ENCODE measurements around the gene P2RY2. TPM values are rescaled to one million over a fixed set of nuclear protein-coding genes. Genes with fewer than 3 reads are reported as not detected.

P2RY2 gene
- total RNA-seq, 1 donor from 2014 or later = 18.3 TPM

DNA sequence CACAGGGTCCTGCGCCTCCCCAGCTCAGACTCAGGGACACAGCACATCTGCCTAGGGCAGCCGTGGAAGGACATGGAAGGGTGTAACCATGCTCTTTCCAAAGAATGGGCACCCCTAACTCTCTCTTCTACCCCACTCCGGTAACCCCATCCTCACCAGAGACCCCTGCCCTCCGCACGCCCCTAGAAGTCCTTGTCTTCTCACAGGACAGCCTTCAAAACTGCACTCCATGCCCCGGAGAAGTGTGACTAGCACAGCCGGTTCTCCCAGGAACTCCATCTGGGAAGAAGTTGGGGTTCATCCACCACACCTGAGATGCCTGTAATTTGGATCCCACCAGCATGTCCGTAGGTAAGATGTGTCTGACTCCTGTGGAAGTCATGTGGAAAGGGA is 25.0 kb downstream of the P2RY2 start:
- H3K27me3 ChIP-seq = no peaks in the 10 kb centered on the region
- H3K4me3 ChIP-seq = no peak overlapping the region
- H3K27ac ChIP-seq = no peak overlapping the region
- TF ChIP-seq, protein P1, sequence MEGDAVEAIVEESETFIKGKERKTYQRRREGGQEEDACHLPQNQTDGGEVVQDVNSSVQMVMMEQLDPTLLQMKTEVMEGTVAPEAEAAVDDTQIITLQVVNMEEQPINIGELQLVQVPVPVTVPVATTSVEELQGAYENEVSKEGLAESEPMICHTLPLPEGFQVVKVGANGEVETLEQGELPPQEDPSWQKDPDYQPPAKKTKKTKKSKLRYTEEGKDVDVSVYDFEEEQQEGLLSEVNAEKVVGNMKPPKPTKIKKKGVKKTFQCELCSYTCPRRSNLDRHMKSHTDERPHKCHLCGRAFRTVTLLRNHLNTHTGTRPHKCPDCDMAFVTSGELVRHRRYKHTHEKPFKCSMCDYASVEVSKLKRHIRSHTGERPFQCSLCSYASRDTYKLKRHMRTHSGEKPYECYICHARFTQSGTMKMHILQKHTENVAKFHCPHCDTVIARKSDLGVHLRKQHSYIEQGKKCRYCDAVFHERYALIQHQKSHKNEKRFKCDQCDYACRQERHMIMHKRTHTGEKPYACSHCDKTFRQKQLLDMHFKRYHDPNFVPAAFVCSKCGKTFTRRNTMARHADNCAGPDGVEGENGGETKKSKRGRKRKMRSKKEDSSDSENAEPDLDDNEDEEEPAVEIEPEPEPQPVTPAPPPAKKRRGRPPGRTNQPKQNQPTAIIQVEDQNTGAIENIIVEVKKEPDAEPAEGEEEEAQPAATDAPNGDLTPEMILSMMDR (IDR thresholded peaks at IDR 0.05) = no peak
- H3K4me1 ChIP-seq = peaks cover 5 to 14% of the 10 kb centered on the region in 2 donors
- intact Hi-C loops (cut with DNase I) = loop anchor here (2.0 kb wide), 1 partner anchor 24 kb away; the partner anchor contains the start of gene P2RY2
- no peak for DNase-seq (ENCODE audit: low spot score in 2 of 2)
- H3K36me3 ChIP-seq = no peaks in the 10 kb centered on the region
- no peaks in the 10 kb centered on the region for H3K9me3 ChIP-seq

DNA sequence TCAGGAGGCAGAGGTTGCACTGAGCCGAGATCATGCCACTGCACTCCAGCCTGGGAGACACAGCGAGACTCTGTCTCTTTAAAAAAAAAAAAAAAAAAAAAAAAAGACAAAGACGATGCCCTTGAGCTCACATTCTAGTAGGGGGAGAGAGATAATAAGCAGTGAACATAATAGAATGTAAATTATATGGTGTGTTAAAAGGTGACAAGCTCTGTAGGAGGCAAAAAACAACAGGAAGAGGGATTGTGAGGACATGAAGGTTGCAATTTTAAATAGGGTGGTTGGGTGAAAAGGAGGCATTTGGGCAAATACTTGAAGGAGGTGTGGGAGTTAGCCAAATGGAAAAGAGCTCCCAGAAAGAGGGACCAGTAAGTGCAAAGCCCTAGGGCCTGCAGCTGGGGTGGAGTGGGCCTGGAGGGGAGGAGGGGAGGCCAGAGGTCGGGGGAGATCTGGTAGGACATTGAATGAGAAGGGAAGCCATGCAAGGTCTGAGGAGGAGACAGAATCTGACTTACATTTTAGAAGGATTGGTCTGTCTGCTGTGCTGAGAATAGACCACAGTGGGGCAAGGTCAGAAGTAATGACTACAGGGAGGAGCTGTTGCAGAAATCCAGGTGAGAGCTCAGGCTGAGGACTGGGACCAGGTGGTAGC is 26.6 kb downstream of the P2RY2 start:
- Histone ChIP-seq H3K9me3 (no peaks in the 10 kb centered on the region), H3K36me3 (no peaks in the 10 kb centered on the region), H3K4me1 (peaks cover 5 to 10% of the 10 kb centered on the region in 2 donors), H3K27me3 (no peaks in the 10 kb centered on the region), H3K27ac (no peak overlapping the region), H3K4me3 (no peak overlapping the region)
- intact Hi-C loops (cut with DNase I) = no loop called here
- no peak for DNase-seq (ENCODE audit: low spot score in 2 of 2)
- TF ChIP-seq, protein P1 (IDR thresholded peaks at IDR 0.05) = no peak

DNA sequence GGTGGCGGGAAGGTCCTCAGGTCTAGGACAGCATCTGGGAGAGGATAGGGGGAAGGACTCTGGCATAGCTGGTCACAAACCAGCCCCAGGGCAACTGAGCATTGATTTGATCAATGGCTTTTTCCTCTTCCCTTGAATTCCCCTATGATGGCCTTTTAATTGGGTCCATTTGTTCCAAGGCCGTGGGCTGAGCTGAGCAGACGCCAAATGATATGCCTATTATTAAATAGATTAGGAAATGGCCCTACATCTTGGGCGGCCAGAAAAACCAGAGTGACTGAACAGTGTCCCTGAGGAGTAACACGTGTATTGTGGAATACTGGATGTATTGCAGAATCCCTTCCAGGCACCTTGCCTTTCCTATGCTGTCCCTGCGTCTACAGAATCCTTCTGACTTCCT is 27.4 kb downstream of the P2RY2 start:
- H3K27me3 ChIP-seq = no peaks in the 10 kb centered on the region
- no peaks in the 10 kb centered on the region for H3K36me3 ChIP-seq
- no peaks in the 10 kb centered on the region for H3K9me3 ChIP-seq
- no peak overlapping the region for H3K4me3 ChIP-seq
- no peak overlapping the region for H3K27ac ChIP-seq
- peaks cover 2 to 6% of the 10 kb centered on the region in 2 donors for H3K4me1 ChIP-seq
- intact Hi-C loops (cut with DNase I) = no loop called here
- TF ChIP-seq, protein P1 (IDR thresholded peaks at IDR 0.05) = no peak
- DNase-seq (ENCODE audit: low spot score in 2 of 2) = no peak

DNA sequence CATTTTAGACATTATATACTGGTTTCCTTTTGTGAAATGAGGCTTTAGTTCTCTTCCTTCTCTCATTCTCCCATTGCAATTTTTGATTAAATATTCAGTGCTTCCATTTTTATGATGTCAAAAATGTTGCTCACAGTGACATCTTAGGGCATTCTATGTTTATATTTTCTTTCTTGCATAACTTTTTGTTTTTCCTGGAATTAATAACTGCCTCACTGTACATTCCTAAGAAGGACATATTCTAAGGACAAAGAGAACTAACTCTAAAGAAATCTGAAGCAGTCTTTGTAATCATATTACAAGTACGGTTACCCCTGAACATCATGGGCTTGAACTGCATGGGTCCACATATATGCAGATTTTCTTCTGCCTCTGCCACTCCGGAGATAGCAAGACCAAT is 28.2 kb downstream of the P2RY2 start:
- Histone ChIP-seq H3K4me3 (no peak overlapping the region), H3K36me3 (no peaks in the 10 kb centered on the region), H3K27ac (no peak overlapping the region), H3K9me3 (no peaks in the 10 kb centered on the region), H3K4me1 (peaks cover 0 to 2% of the 10 kb centered on the region in 2 donors), H3K27me3 (no peaks in the 10 kb centered on the region)
- DNase-seq (ENCODE audit: low spot score in 2 of 2) = no peak
- intact Hi-C loops (cut with DNase I) = no loop called here
- TF ChIP-seq, protein P1 (IDR thresholded peaks at IDR 0.05) = no peak

DNA sequence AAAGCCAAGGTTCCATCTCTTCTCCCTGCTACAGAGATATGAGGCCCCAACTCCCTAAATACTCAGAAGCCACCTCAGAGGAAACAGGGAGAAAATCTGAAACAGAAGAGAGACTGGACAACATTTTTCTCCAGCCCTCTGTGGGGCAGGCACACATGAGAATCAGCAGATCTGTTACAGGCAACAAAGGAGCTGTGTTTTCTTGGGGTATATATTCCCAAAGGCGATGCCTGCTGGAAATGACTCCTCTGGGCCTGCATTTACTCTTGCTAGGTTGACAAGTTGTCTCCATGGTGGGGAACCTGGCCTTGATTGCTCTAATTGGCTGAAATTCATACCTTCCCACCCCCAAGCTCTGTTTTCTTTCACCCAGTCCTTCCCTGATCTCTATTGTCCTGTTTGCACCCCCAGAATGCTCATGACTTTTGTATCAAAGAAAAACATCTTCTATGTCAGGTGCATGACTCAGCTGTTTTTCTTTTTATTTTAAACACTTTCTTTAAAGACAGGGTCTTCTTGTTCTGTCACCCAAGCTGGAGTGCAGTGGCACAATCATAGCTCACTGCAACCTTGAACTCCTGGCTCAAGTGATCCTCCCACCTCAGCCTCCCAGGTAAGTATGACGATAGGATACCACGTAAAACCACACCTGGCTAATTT is 30.6 kb downstream of the P2RY2 start:
- no peak overlapping the region for H3K4me3 ChIP-seq
- TF ChIP-seq, protein P1 (IDR thresholded peaks at IDR 0.05) = no peak
- intact Hi-C loops (cut with DNase I) = no loop called here
- H3K36me3 ChIP-seq = no peaks in the 10 kb centered on the region
- H3K27me3 ChIP-seq = no peaks in the 10 kb centered on the region
- H3K27ac ChIP-seq = no peak overlapping the region
- DNase-seq (ENCODE audit: low spot score in 2 of 2) = no peak
- H3K4me1 ChIP-seq = no peaks in the 10 kb centered on the region
- H3K9me3 ChIP-seq = no peaks in the 10 kb centered on the region

All from ascending aorta (tissue), 2 donors.